ENCODE data around the gene ZFYVE16. TPM values are rescaled to one million over a fixed set of nuclear protein-coding genes. Genes with fewer than 3 reads are reported as not detected.

Gene ZFYVE16
- total and polyA plus RNA-seq, 2 of the 13 experiments (the other 11 are each of a cell fraction or from before 2014, with no cell fraction given), result 9.3 to 33.3 TPM

DNA sequence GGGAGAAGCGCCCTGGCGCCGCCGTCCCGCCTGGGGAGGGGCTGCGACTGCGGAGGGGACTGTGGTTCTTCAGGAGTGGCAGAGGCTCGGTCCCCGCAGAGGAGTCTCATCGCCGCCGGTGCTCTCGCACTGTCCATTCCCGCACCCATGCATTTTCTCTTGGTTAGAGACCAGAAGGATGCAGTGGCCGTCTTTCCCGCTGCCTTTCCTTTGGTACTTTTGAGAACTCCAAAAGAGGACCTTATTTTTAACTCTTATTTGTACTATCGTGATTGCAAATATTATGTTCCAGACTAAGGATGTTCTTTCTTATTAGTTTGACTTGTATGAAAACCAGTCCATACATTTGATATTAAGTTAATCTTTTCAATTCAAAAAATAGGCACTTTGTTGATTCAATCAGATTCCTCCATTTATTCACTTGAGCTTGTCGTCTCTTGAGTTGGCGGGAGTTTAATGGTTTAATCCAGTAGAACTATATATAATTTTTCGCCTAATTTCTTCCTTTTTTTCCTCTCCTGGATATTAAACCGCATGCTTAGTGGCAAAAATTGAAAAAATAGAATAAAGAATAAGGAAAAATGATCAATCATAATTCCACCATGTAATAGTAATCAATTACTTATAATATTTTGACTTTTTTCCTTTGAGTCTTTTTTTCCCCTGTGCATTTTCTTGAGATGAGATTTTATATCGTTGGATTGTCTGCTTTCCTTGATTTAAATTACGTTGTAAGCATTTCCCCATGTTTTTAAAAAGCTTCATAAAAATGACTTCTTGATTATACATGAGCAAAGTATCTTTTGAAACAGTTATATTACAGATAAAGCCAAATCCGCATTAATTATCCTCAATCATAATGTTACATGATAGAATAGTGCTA is 861 bp downstream of the ZFYVE16 start:
- Histone ChIP-seq H3K27me3 (ENCODE audit: control insufficient read depth in 1 of 2, insufficient read depth in 2 of 2, low read length in 2 of 2) (no peaks in the 10 kb centered on the region), H2AFZ (ENCODE audit: low read length) (no peak overlapping the region), H3K36me3 (replicated peaks in 1 of 2; ENCODE audit: control insufficient read depth in 1 of 2, insufficient read depth in 2 of 2, low read length in 2 of 2) (no peaks in the 10 kb centered on the region; a peak in 2 of 5 replicates), H3K4me3 (replicated peaks in 1 of 3; ENCODE audit: insufficient read depth in 1 of 3, low read depth in 2 of 3, low read length in 3 of 3) (peak overlapping the region; percentile 82 to 93 (median 89)), H3K9ac (ENCODE audit: insufficient read depth, low read depth, low read length) (peak overlapping the region; percentile 95), H4K20me1 (ENCODE audit: insufficient read depth, low read length) (peaks cover 5% of the 10 kb centered on the region; the same call in 1 of the 2 replicates), H3K27ac (ENCODE audit: extremely low read length, insufficient read depth, low read length) (peak overlapping the region; percentile 94), H3K79me2 (ENCODE audit: insufficient read depth, low read length) (peaks cover 49% of the 10 kb centered on the region), H3K4me1 (ENCODE audit: insufficient read depth, low read length) (peaks cover 33% of the 10 kb centered on the region), H3K9me3 (ENCODE audit: low read length) (no peaks in the 10 kb centered on the region), H3K4me2 (ENCODE audit: low read depth, low read length) (peak overlapping the region; percentile 87)
- FAIRE-seq (no peak), ATAC-seq (peak; percentile 89), DNase-seq (ENCODE audit: low spot score) (peak; percentile 68)
- in situ Hi-C loops (cut with HindIII; ENCODE audit: extremely low pct_ligation_motif_present, low pct_unique_long_range_greater_than_20kb) (no loop called here), intact Hi-C loops (cut with micrococcal nuclease; ENCODE audit: unreplicated experiment) (loop anchor here (5.0 to 10.0 kb wide), 3 partner anchors 64 to 164 kb away; partner anchors contain the start of gene ANKRD34B)
- TSS peak; percentile 68 for BruUV-seq (replicated peaks)
- ChIA-PET POLR2A (interaction anchor here (0.8 to 2.5 kb wide), 4 partner anchors 10 to 73 kb away, joined by 3 to 14 read pairs (median 5); no protein-coding TSS in a partner anchor), CTCF (ENCODE audit: low intra/inter-chr PET ratio, low total read pairs) (no interaction called here)
- 4% methylated on average over 10 of the region's 24 CpGs for WGBS (ENCODE audit: low lambda C conversion rate)
- TF ChIP-seq ZBTB39 (CRISPR knock-in tag; IDR thresholded peaks at IDR 0.05) (no peak), PHB2 (IDR thresholded peaks at IDR 0.05; ENCODE audit: partially characterized antibody) (no peak), ZNF138 (CRISPR knock-in tag; IDR thresholded peaks at IDR 0.05; ENCODE audit: low read depth) (no peak), ZMYM3 (CRISPR knock-in tag; IDR thresholded peaks at IDR 0.05) (peak; percentile 49; the same call in 1 of the 2 replicates), NONO (IDR thresholded peaks at IDR 0.05) (no peak), NONO (CRISPR knock-in tag; conservative IDR thresholded peaks at IDR 0.05) (no peak), MTERF4 (CRISPR knock-in tag; IDR thresholded peaks at IDR 0.05) (no peak), MTA1 (CRISPR knock-in tag; IDR thresholded peaks at IDR 0.05; ENCODE audit: borderline replicate concordance) (peak; percentile 11; the same call in 1 of the 2 replicates), TEAD2 (CRISPR knock-in tag; IDR thresholded peaks at IDR 0.05) (no peak), RXRB (CRISPR knock-in tag; IDR thresholded peaks at IDR 0.05; ENCODE audit: borderline replicate concordance) (no peak), ZNF768 (CRISPR knock-in tag; IDR thresholded peaks at IDR 0.05) (no peak), ZIK1 (CRISPR knock-in tag; IDR thresholded peaks at IDR 0.05; ENCODE audit: borderline replicate concordance, low read depth) (0 out of 2 replicates have a peak, but pooled peaks have one; percentile 18), PCBP2 (optimal IDR thresholded peaks at IDR 0.05; ENCODE audit: low read depth, low read length, poor library complexity, severe bottlenecking) (no peak), RFXANK (CRISPR knock-in tag; IDR thresholded peaks at IDR 0.05) (no peak), ZFP90 (CRISPR knock-in tag; IDR thresholded peaks at IDR 0.05; ENCODE audit: borderline replicate concordance) (no peak)
- TF ChIP-seq, protein P1, sequence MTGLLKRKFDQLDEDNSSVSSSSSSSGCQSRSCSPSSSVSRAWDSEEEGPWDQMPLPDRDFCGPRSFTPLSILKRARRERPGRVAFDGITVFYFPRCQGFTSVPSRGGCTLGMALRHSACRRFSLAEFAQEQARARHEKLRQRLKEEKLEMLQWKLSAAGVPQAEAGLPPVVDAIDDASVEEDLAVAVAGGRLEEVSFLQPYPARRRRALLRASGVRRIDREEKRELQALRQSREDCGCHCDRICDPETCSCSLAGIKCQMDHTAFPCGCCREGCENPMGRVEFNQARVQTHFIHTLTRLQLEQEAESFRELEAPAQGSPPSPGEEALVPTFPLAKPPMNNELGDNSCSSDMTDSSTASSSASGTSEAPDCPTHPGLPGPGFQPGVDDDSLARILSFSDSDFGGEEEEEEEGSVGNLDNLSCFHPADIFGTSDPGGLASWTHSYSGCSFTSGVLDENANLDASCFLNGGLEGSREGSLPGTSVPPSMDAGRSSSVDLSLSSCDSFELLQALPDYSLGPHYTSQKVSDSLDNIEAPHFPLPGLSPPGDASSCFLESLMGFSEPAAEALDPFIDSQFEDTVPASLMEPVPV (CRISPR knock-in tag; IDR thresholded peaks at IDR 0.05), result no peak; the same call in 1 of the 2 replicates
- TF ChIP-seq, protein P2, sequence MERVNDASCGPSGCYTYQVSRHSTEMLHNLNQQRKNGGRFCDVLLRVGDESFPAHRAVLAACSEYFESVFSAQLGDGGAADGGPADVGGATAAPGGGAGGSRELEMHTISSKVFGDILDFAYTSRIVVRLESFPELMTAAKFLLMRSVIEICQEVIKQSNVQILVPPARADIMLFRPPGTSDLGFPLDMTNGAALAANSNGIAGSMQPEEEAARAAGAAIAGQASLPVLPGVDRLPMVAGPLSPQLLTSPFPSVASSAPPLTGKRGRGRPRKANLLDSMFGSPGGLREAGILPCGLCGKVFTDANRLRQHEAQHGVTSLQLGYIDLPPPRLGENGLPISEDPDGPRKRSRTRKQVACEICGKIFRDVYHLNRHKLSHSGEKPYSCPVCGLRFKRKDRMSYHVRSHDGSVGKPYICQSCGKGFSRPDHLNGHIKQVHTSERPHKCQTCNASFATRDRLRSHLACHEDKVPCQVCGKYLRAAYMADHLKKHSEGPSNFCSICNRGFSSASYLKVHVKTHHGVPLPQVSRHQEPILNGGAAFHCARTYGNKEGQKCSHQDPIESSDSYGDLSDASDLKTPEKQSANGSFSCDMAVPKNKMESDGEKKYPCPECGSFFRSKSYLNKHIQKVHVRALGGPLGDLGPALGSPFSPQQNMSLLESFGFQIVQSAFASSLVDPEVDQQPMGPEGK (CRISPR knock-in tag; IDR thresholded peaks at IDR 0.05), result peak; percentile 93; the same call in 1 of the 2 replicates
